Skeletal muscle tissue (tissue), 4 donors: ENCODE data around the gene HDLBP. TPM values are rescaled to one million over a fixed set of nuclear protein-coding genes. Genes with fewer than 3 reads are reported as not detected.
"Not testable (repeated sequence)": the region's sequence is repeated elsewhere in the genome, so short reads cannot be mapped to it uniquely, and the experiment has no call there.

Experiments
- H3K27ac ChIP-seq: one replicate; pipeline ENCODE4 v1.7.0; 2013; ENCODE audit warnings: mild to moderate bottlenecking, low read depth, low read length, inconsistent platforms
- H3K27me3 ChIP-seq, 3 donors: one replicate each; pipeline ENCODE4 v1.7.0; 2013; ENCODE audit warnings: low read length in 3 of 3; ENCODE audit not compliant: control insufficient read depth in 3 of 3, insufficient read depth in 3 of 3
- H3K36me3 ChIP-seq, 3 donors: one replicate each; pipeline ENCODE4 v1.7.0; 2013; ENCODE audit warnings: low read length in 3 of 3; ENCODE audit not compliant: control insufficient read depth in 3 of 3, insufficient read depth in 3 of 3
- H3K4me1 ChIP-seq, 3 donors: one replicate each; pipeline ENCODE4 v1.7.0; 2013; ENCODE audit warnings: low read length in 3 of 3, mild to moderate bottlenecking in 3 of 3; ENCODE audit not compliant: control insufficient read depth in 3 of 3, insufficient read depth in 3 of 3
- H3K4me3 ChIP-seq, 3 donors: one replicate each; pipeline ENCODE4 v1.7.0; 2013; ENCODE audit warnings: low read length in 3 of 3
- H3K9ac ChIP-seq, 3 donors: one replicate each; pipeline ENCODE4 v1.7.0; 2013; ENCODE audit warnings: low read length in 3 of 3, mild to moderate bottlenecking in 3 of 3, moderate library complexity in 2 of 3, low read depth in 1 of 3
- H3K9me3 ChIP-seq, 3 donors: one replicate each; pipeline ENCODE4 v1.7.0; 2013; ENCODE audit warnings: low read length in 3 of 3; ENCODE audit not compliant: control insufficient read depth in 3 of 3
- total RNA-seq: library from RNA; depleted of rRNA; stranded (reverse); fragments of >200 nt; gene quantifications from one replicate; pipeline ENCODE4 v1.2.3, GENCODE V29; 2014
- donor health status: Osteomylitis.

The HDLBP gene
- total RNA-seq, 1 donor from 2014 or later = 473 TPM

DNA sequence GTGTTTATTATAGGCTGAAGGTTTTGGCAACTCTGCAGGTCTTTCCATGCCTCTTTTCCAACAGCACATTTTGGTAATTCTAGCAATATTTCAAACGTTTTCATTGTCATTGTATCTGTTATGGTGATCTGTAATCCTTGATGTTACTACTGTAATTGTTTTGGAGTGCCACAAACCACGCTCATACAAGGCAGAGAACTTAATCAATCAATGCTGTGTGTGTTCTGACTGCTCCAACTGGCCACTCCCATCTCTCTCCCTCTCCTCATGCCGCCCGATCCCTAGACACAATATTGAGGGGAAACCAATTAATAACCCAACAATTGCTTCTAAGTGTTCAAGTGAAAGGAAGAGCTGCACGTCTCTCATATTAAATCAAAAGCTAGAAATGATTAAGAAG is 32.9 kb downstream of the HDLBP start:
- no peaks in the 10 kb centered on the region for H3K36me3 ChIP-seq
- no peak overlapping the region for H3K9ac ChIP-seq
- H3K27me3 ChIP-seq = no peaks in the 10 kb centered on the region
- no peaks in the 10 kb centered on the region for H3K9me3 ChIP-seq
- H3K27ac ChIP-seq = no peak overlapping the region
- H3K4me3 ChIP-seq = no peak overlapping the region
- peaks cover 2 to 7% (median 5%) of the 10 kb centered on the region in 3 donors for H3K4me1 ChIP-seq

DNA sequence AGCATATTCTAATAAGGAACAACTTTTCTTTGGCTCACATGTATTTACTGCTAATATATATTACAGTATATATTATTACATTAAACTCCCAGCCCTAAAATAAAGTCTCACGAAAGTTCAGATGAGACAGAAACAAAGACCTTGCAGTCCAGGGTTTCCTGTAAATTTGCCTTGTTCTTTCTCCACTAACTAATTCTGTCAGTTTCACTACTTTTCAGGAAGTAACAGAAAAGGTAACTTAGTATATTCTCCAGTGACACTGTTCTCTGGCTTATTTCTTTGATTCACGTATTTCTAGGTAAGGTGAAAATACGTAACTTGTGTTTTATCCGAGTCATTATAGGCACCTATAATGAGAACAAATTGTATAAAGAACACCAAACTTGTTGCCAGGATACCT is 35.2 kb downstream of the HDLBP start:
- Histone ChIP-seq H3K27me3 (no peaks in the 10 kb centered on the region), H3K36me3 (no peaks in the 10 kb centered on the region), H3K9ac (peak overlapping the region in 1 of 3 donors; percentile 14), H3K9me3 (no peaks in the 10 kb centered on the region), H3K27ac (no peak overlapping the region), H3K4me1 (peaks cover 2 to 7% (median 5%) of the 10 kb centered on the region in 3 donors), H3K4me3 (no peak overlapping the region)

DNA sequence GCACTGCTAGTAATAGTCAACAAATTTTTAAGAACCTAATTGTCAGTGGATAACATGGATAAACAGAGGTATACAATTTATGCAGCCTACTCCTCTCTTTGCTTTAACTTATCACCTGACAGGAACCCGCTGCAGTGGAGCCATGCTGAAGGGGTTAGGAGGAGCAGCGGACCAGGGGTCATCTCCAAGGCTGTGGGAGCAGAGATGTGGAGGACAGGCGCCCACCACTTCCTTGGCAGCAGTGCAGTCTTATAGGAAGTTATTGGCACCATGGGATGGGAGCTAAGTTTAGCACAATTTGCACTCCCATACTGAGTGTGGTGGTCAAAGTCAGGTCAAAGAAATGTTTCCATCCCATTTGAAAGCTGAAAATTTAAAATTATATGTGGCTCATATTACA is 35.6 kb downstream of the HDLBP start:
- H3K9me3 ChIP-seq = no peaks in the 10 kb centered on the region
- no peaks in the 10 kb centered on the region for H3K36me3 ChIP-seq
- no peak overlapping the region for H3K9ac ChIP-seq
- no peak overlapping the region for H3K4me3 ChIP-seq
- no peak overlapping the region for H3K27ac ChIP-seq
- no peaks in the 10 kb centered on the region for H3K27me3 ChIP-seq
- H3K4me1 ChIP-seq = peaks cover 2 to 7% (median 5%) of the 10 kb centered on the region in 3 donors

DNA sequence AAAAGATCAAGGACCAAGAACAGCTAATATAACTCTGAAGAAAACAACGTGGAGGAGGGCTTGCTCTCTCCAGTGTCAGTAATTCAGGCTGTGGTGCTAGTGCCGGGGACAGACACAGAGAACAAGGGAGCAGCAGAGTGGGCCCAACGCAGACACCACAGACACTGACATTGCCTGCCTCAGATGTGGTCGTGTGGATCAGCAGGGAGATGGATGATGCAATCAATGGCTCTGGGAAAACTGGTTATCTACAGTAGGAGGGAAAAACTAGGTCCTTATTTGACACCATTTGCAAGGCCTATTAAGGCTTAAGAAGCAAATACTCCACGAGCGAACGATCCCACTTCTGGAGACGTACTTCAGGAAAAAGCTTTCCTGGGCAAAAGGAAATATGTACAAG is 36.1 kb downstream of the HDLBP start:
- no peak overlapping the region for H3K9ac ChIP-seq
- no peaks in the 10 kb centered on the region for H3K36me3 ChIP-seq
- no peaks in the 10 kb centered on the region for H3K27me3 ChIP-seq
- peaks cover 2 to 10% (median 5%) of the 10 kb centered on the region in 3 donors for H3K4me1 ChIP-seq
- H3K9me3 ChIP-seq = no peaks in the 10 kb centered on the region
- no peak overlapping the region for H3K4me3 ChIP-seq
- no peak overlapping the region for H3K27ac ChIP-seq

DNA sequence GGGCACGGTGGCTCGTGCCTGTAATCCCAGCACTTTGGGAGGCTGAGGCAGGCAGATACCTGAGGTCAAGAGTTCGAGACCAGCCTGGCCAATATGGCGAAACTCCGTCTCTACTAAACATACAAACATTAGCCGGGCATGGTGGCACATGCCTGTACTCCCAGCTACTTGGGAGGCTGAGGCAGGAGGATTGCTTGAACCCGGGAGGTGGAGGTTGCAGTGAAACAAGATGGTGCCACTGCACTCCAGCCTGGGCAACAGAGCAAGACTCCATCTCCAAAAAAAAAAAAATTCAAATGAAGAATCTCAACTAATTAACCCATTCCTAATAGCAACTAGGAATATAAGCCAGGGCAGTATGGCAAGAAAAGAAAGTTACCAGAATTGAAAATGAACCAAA is 37.2 kb downstream of the HDLBP start:
- not testable (repeated sequence) for H3K4me3 ChIP-seq, H3K9me3 ChIP-seq, H3K27ac ChIP-seq, H3K36me3 ChIP-seq, H3K9ac ChIP-seq, H3K27me3 ChIP-seq
- H3K4me1 ChIP-seq = peaks cover 7 to 21% (median 8%) of the 10 kb centered on the region in 3 donors

GRCh38 chr2:241275910-241276309 is 39.6 kb downstream of the HDLBP start:
- Histone ChIP-seq H3K27me3 (no peaks in the 10 kb centered on the region), H3K9me3 (no peaks in the 10 kb centered on the region), H3K27ac (no peak overlapping the region), H3K4me3 (no peak overlapping the region), H3K36me3 (no peaks in the 10 kb centered on the region), H3K4me1 (peaks cover 18 to 34% (median 21%) of the 10 kb centered on the region in 3 donors), H3K9ac (no peak overlapping the region)

GRCh38 chr2:241275504-241275903 is 40.0 kb downstream of the HDLBP start:
- Histone ChIP-seq H3K36me3 (no peaks in the 10 kb centered on the region), H3K4me3 (no peak overlapping the region), H3K9ac (no peak overlapping the region), H3K4me1 (peaks cover 22 to 38% (median 25%) of the 10 kb centered on the region in 3 donors), H3K27me3 (no peaks in the 10 kb centered on the region), H3K9me3 (no peaks in the 10 kb centered on the region), H3K27ac (no peak overlapping the region)

GRCh38 chr2:241274127-241274526 is 41.3 kb downstream of the HDLBP start:
- Histone ChIP-seq H3K9ac (no peak overlapping the region), H3K36me3 (no peaks in the 10 kb centered on the region), H3K9me3 (no peaks in the 10 kb centered on the region), H3K4me3 (no peak overlapping the region), H3K27me3 (no peaks in the 10 kb centered on the region), H3K27ac (no peak overlapping the region), H3K4me1 (peaks cover 33 to 45% (median 33%) of the 10 kb centered on the region in 3 donors)

DNA sequence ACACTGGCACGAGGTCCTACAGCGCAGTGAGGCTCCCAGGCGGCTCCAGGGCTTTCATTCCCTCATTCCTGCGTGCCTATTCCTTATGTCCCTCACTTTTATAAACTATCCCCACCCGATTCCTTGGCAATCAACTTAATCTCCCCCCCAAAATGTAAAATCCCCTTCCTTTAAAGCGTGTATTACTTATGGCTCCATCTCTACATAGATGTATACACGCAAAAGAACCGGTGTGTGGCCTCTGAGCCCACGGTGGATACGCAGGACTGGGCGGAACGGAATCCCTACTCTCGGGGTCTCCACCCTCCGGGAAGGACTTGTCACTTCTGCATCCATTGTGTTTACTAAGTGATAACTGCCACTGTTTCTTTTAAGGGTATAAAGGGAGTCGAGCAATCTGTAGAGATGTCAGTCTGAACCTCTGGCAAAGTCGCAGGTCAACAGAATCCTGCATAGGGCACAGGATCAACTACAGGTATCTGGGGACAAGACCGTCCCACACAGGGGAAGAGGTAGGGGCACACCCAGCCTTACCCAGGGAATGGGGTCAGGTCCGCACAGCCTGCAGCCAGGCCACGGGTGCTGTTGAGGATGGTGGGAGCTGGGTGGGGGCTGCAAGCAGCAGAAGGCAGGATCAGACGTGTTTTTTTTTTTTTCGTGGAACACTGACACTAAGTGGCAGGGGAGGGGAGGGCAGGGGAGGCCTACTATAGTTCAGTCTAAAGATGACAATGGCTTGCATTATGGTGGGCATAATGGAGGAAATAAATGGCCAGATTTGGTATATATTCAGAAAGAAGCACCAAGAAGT is 42.1 kb downstream of the HDLBP start:
- Histone ChIP-seq H3K4me1 (peaks cover 35 to 51% (median 38%) of the 10 kb centered on the region in 3 donors), H3K9ac (peak overlapping the region; percentile 69 to 78 (median 69)), H3K27me3 (no peaks in the 10 kb centered on the region), H3K9me3 (no peaks in the 10 kb centered on the region), H3K27ac (peak overlapping the region; percentile 55), H3K36me3 (peaks cover 0 to 2% (median 0%) of the 10 kb centered on the region in 3 donors), H3K4me3 (peak overlapping the region; percentile 68 to 83 (median 73))
